HG03095 (cell line): ENCODE data around the gene LSM8.
A peak's percentile ranks its signal among the peaks of the same experiment; 100 is the strongest.
"Not testable (repeated sequence)": the region's sequence is repeated elsewhere in the genome, so short reads cannot be mapped to it uniquely, and the experiment has no call there.

ENCODE experiments used
- ATAC-seq: cut with Tn5 transposase; IDR thresholded peaks from one replicate; pipeline ENCODE4 v1.9.1; 2021; ENCODE audit warnings: moderate library complexity; ENCODE audit not compliant: unreplicated experiment

LSM8 gene

GRCh38 chr7:118183786-118184564 lies at the start of gene LSM8:
LSM8 (plus strand) TSS chr7:118184164; CDS start chr7:118184224, 60 bp downstream.
- peak; percentile 97 for ATAC-seq

GRCh38 chr7:118134420-118134819 lies 49.5 kb upstream of the LSM8 start:
- ATAC-seq = not testable (repeated sequence)

- no peak for ATAC-seq
Measured at GRCh38 chr7:118140468-118140867, 43.5 kb upstream of the LSM8 start.

- ATAC-seq = no peak
Measured at GRCh38 chr7:118142012-118142411, 42.0 kb upstream of the LSM8 start.

GRCh38 chr7:118148930-118149329 lies 35.0 kb upstream of the LSM8 start:
- ATAC-seq = peak; percentile 64

- ATAC-seq = no peak
Measured at GRCh38 chr7:118149394-118149793, 34.6 kb upstream of the LSM8 start.

GRCh38 chr7:118151671-118152070 lies 32.3 kb upstream of the LSM8 start:
- ATAC-seq = no peak

GRCh38 chr7:118152149-118152548 lies 31.8 kb upstream of the LSM8 start:
- no peak for ATAC-seq

- no peak for ATAC-seq
Measured at GRCh38 chr7:118152654-118153053, 31.3 kb upstream of the LSM8 start.

GRCh38 chr7:118153551-118154177 lies 30.3 kb upstream of the LSM8 start:
- ATAC-seq = no peak

- no peak for ATAC-seq
Measured at GRCh38 chr7:118158766-118159165, 25.2 kb upstream of the LSM8 start.

GRCh38 chr7:118169146-118169545 lies 14.8 kb upstream of the LSM8 start:
- ATAC-seq = no peak

- ATAC-seq = no peak
Measured at GRCh38 chr7:118175740-118176139, 8.2 kb upstream of the LSM8 start.

GRCh38 chr7:118179191-118179590 lies 4.8 kb upstream of the LSM8 start:
- ATAC-seq = no peak

- no peak for ATAC-seq
Measured at GRCh38 chr7:118182593-118183427, 1.2 kb upstream of the LSM8 start.

GRCh38 chr7:118183428-118183785 lies 557 bp upstream of the LSM8 start:
- peak; percentile 5 for ATAC-seq

- ATAC-seq = no peak
Measured at GRCh38 chr7:118184565-118184940, 589 bp downstream of the LSM8 start.

- no peak for ATAC-seq
Measured at GRCh38 chr7:118185163-118185860, 1.3 kb downstream of the LSM8 start.

- no peak for ATAC-seq
Measured at GRCh38 chr7:118186501-118186900, 2.5 kb downstream of the LSM8 start.

GRCh38 chr7:118194571-118194970 lies 10.6 kb downstream of the LSM8 start:
- ATAC-seq = no peak

- peak; percentile 80 for ATAC-seq
Measured at GRCh38 chr7:118195837-118196474, 12.0 kb downstream of the LSM8 start.
